Kidney glomerular epithelial cell (primary cell): ENCODE data around the gene ERRFI1.
"Not testable (repeated sequence)": the region's sequence is repeated elsewhere in the genome, so short reads cannot be mapped to it uniquely, and the experiment has no call there.

Experiments
- DNase-seq: peaks from one replicate; lab custom pipeline; 2025; lab: John Stamatoyannopoulos, UW

Gene ERRFI1

DNA sequence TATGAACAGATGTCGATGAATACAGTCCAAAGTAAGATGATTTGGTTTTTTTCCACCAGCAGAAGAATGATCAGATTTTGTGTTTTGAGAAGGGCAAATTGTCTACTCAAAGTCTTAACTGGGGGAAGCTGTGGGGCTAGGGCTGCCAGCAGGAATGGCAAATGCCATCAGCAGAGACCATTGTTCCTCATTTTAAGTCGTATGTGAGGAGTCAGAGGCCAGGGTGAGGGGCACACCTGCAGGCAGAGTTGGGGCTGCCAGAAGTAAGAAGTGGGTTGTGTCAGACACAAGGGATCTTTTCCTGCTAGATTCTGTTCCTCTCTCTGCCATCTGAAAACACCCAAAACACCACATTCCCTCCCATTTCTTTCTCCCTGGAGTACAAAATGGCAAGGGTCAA lies 55.9 kb downstream of the ERRFI1 start:
- no peak for DNase-seq

DNA sequence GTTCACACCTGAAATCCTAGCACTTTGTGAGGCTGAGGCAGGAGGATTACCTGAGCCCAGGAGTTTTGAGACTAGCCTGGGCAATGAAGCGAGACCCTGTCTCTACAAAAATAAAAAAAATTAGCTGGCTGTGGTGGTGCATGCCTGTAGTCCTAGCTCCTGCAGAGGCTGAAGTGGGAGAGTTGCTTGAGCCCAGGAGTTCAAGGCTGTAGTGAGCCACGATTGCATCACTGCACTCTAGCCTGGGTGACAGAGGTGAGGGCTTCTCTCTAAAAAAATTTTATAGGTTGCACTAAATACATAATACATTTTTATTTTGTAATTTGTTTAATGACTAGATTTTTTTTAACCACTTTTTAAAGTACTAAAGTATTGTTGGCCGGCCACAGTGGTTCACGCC lies 58.5 kb downstream of the ERRFI1 start:
- no peak for DNase-seq

DNA sequence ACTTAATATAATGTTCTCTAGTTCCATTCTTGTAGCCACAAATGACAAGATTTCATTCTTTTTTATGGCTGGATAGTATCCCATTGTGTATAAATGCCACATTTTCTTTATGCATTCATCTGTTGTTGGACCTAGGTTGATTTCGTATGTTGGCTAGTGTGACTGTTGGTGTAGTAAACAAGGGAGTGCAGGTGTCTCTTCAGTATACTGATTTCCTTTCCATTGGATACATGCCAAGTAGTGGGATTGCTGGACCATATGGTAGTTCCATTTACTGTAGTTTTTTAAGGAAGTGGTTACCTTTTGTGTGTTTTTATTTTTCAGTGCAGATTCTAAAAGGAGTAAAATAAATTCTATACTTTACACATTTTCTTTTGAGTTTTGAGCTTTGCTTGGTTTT lies 58.9 kb downstream of the ERRFI1 start:
- no peak for DNase-seq

DNA sequence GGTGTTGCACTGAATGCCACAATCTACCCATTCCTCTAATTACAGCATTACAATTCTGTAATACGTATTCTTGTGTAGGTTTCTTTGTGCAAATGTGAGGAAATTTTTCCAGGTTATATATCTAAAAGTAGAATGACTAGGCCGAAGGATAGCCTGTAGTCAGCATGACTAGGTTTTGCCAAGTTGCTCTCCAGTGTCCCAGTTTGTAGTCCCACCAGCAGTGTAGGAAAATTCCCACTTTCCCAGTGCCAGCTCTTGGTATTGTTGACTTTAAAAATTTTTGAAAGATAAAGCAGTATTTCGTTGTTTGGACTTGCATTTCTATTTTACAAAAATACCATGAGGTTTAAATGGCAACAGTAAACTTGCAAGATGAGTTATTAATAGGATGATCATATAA lies 61.6 kb downstream of the ERRFI1 start:
- no peak for DNase-seq

DNA sequence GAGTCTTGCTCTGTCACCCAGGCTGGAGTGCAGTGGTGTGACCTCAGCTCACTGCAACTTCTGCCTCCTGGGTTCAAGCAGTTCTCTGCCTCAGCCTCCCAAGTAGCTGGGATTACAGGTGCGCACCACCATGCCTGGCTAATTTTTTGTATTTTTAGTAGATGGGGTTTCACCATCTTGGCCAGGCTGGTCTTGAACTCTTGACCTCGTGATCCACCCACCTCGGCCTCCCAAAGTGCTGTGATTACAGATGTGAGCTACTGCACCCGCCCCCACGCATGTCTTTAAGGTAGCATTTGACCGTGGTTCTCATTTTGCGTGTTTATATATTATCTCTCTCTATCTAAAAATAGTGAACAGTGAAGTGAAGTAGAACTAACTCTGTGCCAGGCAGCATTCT lies 62.3 kb downstream of the ERRFI1 start:
- DNase-seq, result not testable (repeated sequence)

DNA sequence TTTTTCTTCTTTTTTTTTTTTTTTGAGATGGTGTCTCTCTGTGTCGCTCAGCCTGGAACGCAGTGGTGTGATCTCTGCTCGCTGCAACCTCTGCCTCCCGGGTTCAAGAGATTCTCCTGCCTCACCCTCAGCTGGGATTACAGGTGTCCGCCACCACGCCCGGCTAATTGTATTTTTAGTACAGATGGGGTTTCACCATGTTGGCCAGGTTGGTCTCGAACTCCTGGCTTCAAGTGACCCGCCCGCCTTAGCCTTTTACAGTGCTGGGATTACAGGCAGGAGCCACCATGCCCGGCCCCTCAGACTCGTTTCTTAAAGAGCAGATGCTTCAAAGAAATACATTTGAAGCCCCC lies 62.8 kb downstream of the ERRFI1 start:
- not testable (repeated sequence) for DNase-seq

DNA sequence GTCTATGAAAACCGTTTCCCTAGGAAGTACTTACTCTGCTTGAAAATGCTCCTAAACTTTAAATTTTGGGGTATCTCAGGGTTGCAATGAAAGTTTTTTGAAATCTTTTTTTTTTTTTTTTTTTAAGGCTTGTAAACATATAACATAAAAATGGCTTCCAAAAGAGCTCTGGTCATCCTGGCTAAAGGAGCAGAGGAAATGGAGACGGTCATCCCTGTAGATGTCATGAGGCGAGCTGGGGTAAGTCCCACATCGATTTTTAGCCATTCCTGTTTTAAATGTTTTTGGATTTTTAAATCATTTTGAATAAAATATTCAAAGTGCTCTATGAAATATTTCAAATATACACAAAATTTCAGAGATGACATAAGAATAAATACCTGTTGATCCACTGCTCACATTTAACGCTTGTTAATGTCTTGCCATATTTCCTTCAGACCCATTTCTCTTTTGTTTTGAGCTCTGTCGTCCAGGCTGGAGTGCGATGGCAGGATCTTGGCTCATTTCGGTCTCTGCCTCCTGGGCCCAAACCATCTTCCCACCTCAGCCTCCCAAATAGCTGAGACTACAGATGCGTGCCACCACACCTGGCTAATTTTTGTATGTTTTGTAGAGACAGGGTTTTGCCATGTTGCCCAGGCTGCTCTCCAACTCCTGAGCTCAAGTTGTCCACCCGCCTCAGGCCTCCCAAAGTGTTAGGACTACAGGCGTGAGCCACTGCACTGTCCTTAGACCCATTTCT lies 63.3 kb downstream of the ERRFI1 start:
- no peak for DNase-seq

DNA sequence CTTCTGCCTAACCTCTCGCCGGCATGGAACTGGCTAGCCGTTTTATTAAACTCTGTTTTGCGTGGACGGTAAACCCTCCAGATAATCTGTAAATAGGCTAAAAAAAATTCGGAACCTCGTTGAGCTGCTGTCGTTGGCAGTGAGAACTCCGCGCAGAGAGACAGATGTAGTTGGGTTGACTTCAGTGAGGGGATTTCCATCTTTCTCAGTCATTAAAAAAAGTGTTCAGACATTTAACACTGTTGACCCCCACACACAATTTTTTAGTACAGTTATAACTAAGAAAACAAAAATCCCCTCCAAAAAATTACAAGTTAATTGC lies 64.1 kb downstream of the ERRFI1 start:
- no peak for DNase-seq
